ENCODE results near the gene HES7.

The HES7 gene

DNA sequence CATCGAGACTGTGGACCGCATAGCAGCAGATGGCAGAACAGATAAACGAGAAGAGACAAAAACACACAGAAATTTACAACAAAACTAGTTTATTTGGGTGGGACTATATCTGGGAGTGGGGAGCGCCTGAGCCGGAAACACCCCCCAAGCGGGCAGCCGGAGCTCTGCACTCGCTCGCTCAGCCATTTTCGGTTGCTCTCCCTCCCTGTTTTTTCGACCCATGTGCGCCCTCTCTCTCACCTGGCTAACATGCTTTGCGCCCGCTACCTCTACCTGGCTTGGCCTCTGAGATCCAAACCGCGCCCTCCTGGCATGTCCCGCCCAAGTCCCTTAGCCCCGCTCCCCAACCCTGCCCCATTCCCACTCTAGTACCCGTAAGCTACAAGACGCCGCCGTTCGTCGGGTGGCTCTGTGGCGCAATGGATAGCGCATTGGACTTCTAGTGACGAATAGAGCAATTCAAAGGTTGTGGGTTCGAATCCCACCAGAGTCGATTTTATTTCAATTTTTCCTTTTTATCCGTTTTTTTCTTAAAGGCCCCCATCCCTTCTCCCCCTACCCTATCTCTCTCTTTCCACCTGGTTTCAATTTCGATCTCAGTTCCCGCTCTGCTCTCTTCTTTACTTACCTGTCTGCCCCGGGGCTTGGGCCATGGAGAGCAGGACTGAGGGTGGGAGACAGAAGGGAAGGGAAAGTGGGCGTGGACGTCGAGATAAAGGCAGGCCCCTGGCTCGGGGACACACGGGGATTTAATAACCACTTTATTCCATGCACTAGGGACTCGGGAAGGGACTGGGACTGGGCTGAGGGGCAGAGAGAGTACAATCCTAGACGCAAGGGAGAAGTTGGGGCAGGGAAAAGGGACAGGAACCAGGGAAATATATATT is 3.1 kb downstream of the HES7 start:
- peaks cover 4% of the 10 kb centered on the region for H3K4me1 ChIP-seq (ENCODE audit: control insufficient read depth, low read depth, low read length)
- DNase-seq = peak; percentile 93
- no peak overlapping the region for H3K4ac ChIP-seq (ENCODE audit: low read depth, low read length)
- no peak overlapping the region for H3K23ac ChIP-seq (ENCODE audit: low read length)
- no peak overlapping the region for H2BK120ac ChIP-seq (ENCODE audit: low read depth, low read length)
- peaks cover 31% of the 10 kb centered on the region for H3K27me3 ChIP-seq (ENCODE audit: insufficient read depth, low read length, poor library complexity)
- no peak overlapping the region for H4K5ac ChIP-seq (ENCODE audit: low read length)
- no peak overlapping the region for H2AK5ac ChIP-seq (ENCODE audit: low read length)
- H2BK15ac ChIP-seq (replicated peaks; ENCODE audit: low read depth) = no peak overlapping the region
- peak overlapping the region; percentile 22 for H3K4me3 ChIP-seq (ENCODE audit: low read length)
- peak overlapping the region; percentile 39 for H3K9ac ChIP-seq (ENCODE audit: low read length)
- no peak overlapping the region for H2BK5ac ChIP-seq (ENCODE audit: low read length)
- H4K8ac ChIP-seq (ENCODE audit: low read depth, low read length) = no peak overlapping the region
- H3K79me2 ChIP-seq (ENCODE audit: control insufficient read depth, insufficient read depth, low read length) = no peaks in the 10 kb centered on the region
- H3K18ac ChIP-seq (ENCODE audit: low read length) = no peak overlapping the region
- H3K27ac ChIP-seq (ENCODE audit: low read depth, low read length) = no peak overlapping the region
- peak overlapping the region; percentile 83 for H3K4me2 ChIP-seq (ENCODE audit: low read length)
- no peaks in the 10 kb centered on the region for H3K79me1 ChIP-seq (ENCODE audit: low read length)
- peak overlapping the region; percentile 38 for H3K56ac ChIP-seq (ENCODE audit: low read length)
- H3K36me3 ChIP-seq (ENCODE audit: control insufficient read depth, insufficient read depth, low read length) = no peaks in the 10 kb centered on the region
- no CpG with 5 or more reads among the region's 40 CpGs for WGBS (ENCODE audit: extremely low coverage, insufficient coverage, low lambda C conversion rate)

GRCh38 chr17:8119581-8120519 is 4.1 kb downstream of the HES7 start:
- DNase-seq = peak; percentile 96
- peak overlapping the region; percentile 45 for H3K4me2 ChIP-seq (ENCODE audit: low read length)
- peak overlapping the region; percentile 38 for H3K56ac ChIP-seq (ENCODE audit: low read length)
- peaks cover under 1% of the 10 kb centered on the region for H3K4me1 ChIP-seq (ENCODE audit: control insufficient read depth, low read depth, low read length)
- H3K27me3 ChIP-seq (ENCODE audit: insufficient read depth, low read length, poor library complexity) = peaks cover 32% of the 10 kb centered on the region
- H3K9ac ChIP-seq (ENCODE audit: low read length) = peak overlapping the region; percentile 36
- H3K4ac ChIP-seq (ENCODE audit: low read depth, low read length) = no peak overlapping the region
- no peak overlapping the region for H3K27ac ChIP-seq (ENCODE audit: low read depth, low read length)
- peak overlapping the region; percentile 22 for H3K4me3 ChIP-seq (ENCODE audit: low read length)
- no peak overlapping the region for H2BK5ac ChIP-seq (ENCODE audit: low read length)
- no peak overlapping the region for H3K18ac ChIP-seq (ENCODE audit: low read length)
- no peak overlapping the region for H2AK5ac ChIP-seq (ENCODE audit: low read length)
- H3K79me2 ChIP-seq (ENCODE audit: control insufficient read depth, insufficient read depth, low read length) = no peaks in the 10 kb centered on the region
- no peaks in the 10 kb centered on the region for H3K79me1 ChIP-seq (ENCODE audit: low read length)
- no peak overlapping the region for H4K5ac ChIP-seq (ENCODE audit: low read length)
- H3K23ac ChIP-seq (ENCODE audit: low read length) = no peak overlapping the region
- no peak overlapping the region for H2BK120ac ChIP-seq (ENCODE audit: low read depth, low read length)
- H3K36me3 ChIP-seq (ENCODE audit: control insufficient read depth, insufficient read depth, low read length) = no peaks in the 10 kb centered on the region
- WGBS (ENCODE audit: extremely low coverage, insufficient coverage, low lambda C conversion rate) = no CpG with 5 or more reads among the region's 28 CpGs
- H4K8ac ChIP-seq (ENCODE audit: low read depth, low read length) = no peak overlapping the region
- no peak overlapping the region for H2BK15ac ChIP-seq (replicated peaks; ENCODE audit: low read depth)

- Histone ChIP-seq H2AK5ac (ENCODE audit: low read length) (no peak overlapping the region), H3K4me2 (ENCODE audit: low read length) (peak overlapping the region; percentile 95), H2BK120ac (ENCODE audit: low read depth, low read length) (no peak overlapping the region), H3K79me1 (ENCODE audit: low read length) (no peaks in the 10 kb centered on the region), H2BK15ac (replicated peaks; ENCODE audit: low read depth) (no peak overlapping the region), H2BK5ac (ENCODE audit: low read length) (no peak overlapping the region), H3K23ac (ENCODE audit: low read length) (no peak overlapping the region), H3K4me3 (ENCODE audit: low read length) (peak overlapping the region; percentile 57), H3K9ac (ENCODE audit: low read length) (peak overlapping the region; percentile 51), H3K27me3 (ENCODE audit: insufficient read depth, low read length, poor library complexity) (peaks cover 29% of the 10 kb centered on the region), H3K79me2 (ENCODE audit: control insufficient read depth, insufficient read depth, low read length) (no peaks in the 10 kb centered on the region), H4K5ac (ENCODE audit: low read length) (no peak overlapping the region), H3K56ac (ENCODE audit: low read length) (peak overlapping the region; percentile 51), H4K8ac (ENCODE audit: low read depth, low read length) (no peak overlapping the region), H3K4ac (ENCODE audit: low read depth, low read length) (no peak overlapping the region), H3K36me3 (ENCODE audit: control insufficient read depth, insufficient read depth, low read length) (no peaks in the 10 kb centered on the region), H3K4me1 (ENCODE audit: control insufficient read depth, low read depth, low read length) (no peaks in the 10 kb centered on the region), H3K27ac (ENCODE audit: low read depth, low read length) (no peak overlapping the region), H3K18ac (ENCODE audit: low read length) (no peak overlapping the region)
- 97% methylated on average over 2 of the region's 38 CpGs for WGBS (ENCODE audit: extremely low coverage, insufficient coverage, low lambda C conversion rate)
- DNase-seq = peak; percentile 86
Observed at GRCh38 chr17:8118769-8119580, 4.9 kb downstream of the HES7 start.

DNA sequence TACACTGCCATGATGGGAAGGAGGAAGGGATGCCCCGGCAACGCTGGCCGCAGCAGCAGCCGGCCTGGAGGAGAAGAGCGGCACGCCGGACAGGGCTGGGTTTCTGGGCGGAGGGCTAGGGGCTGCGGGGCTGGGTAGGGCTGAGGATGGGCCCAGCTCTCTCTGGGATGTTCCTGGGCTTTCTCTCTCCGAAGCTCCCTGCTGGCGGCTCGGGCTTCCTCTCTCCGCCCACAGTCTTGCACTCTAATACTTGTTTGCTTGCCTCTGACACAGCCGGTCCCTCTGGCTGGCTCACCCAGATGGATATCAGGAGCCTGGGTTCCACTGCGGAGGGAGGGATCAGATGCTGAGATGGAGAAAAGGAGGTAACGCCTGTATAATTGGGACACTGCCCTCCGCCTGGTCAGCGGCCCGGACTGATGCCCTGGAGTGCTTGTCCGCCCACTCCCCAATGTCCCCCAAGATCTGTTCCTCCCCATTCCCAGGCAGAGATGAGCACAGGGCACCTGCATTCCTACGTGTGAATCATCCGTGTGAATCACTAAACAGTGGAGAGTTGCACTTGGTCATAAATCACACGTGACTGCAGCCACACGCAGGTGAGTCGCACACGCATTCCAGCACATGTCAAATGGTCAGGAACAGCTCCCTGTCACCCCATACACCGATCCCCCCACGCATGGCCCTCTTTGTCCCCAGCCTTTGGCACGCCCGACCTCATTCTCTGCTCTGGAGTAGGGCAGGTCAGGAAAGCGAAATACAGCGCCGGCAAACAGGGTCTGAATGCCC is 5.7 kb downstream of the HES7 start, which contains the start of gene ALOXE3:
ALOXE3 (minus strand) TSS at position 535 of the 789 bp plus-strand sequence; CDS start at position 11, 524 bp downstream.
- peak within 1 kb of the TSS; percentile 72 for H3K56ac ChIP-seq (ENCODE audit: low read length)
- peak within 1 kb of the TSS; percentile 51 for H3K9ac ChIP-seq (ENCODE audit: low read length)
- peaks cover 26% of the 10 kb centered on the region for H3K27me3 ChIP-seq (ENCODE audit: insufficient read depth, low read length, poor library complexity)
- H3K79me2 ChIP-seq (ENCODE audit: control insufficient read depth, insufficient read depth, low read length) = no peaks in the 10 kb centered on the region
- H2BK120ac ChIP-seq (ENCODE audit: low read depth, low read length) = no peak within 1 kb of the TSS
- no peak within 1 kb of the TSS for H3K23ac ChIP-seq (ENCODE audit: low read length)
- no peaks in the 10 kb centered on the region for H3K36me3 ChIP-seq (ENCODE audit: control insufficient read depth, insufficient read depth, low read length)
- H3K79me1 ChIP-seq (ENCODE audit: low read length) = no peaks in the 10 kb centered on the region
- H3K4me1 ChIP-seq (ENCODE audit: control insufficient read depth, low read depth, low read length) = no peaks in the 10 kb centered on the region
- H2BK5ac ChIP-seq (ENCODE audit: low read length) = no peak within 1 kb of the TSS
- WGBS (ENCODE audit: extremely low coverage, insufficient coverage, low lambda C conversion rate) = no CpG with 5 or more reads among the region's 33 CpGs
- H4K8ac ChIP-seq (ENCODE audit: low read depth, low read length) = no peak within 1 kb of the TSS
- no peak within 1 kb of the TSS for H3K4ac ChIP-seq (ENCODE audit: low read depth, low read length)
- no peak within 1 kb of the TSS for H2AK5ac ChIP-seq (ENCODE audit: low read length)
- H3K4me2 ChIP-seq (ENCODE audit: low read length) = peak within 1 kb of the TSS; percentile 95
- H3K4me3 ChIP-seq (ENCODE audit: low read length) = peak within 1 kb of the TSS; percentile 57
- no peak within 1 kb of the TSS for H2BK15ac ChIP-seq (replicated peaks; ENCODE audit: low read depth)
- no peak within 1 kb of the TSS for H3K27ac ChIP-seq (ENCODE audit: low read depth, low read length)
- H4K5ac ChIP-seq (ENCODE audit: low read length) = no peak within 1 kb of the TSS
- H3K18ac ChIP-seq (ENCODE audit: low read length) = no peak within 1 kb of the TSS
- peak; percentile 74 for DNase-seq

All from mesendoderm (in vitro differentiated cells).